Endothelial cell of umbilical vein (primary cell): ENCODE data around the gene FUT6. TPM values are rescaled to one million over a fixed set of nuclear protein-coding genes. Genes with fewer than 3 reads are reported as not detected.
"Not testable (repeated sequence)": the region's sequence is repeated elsewhere in the genome, so short reads cannot be mapped to it uniquely, and the experiment has no call there.

Source experiments
- BruUV-seq: library from RNA; stranded (reverse); fragments of 400-500 nt; replicated peaks from 2 replicates; lab custom pipeline; 2021; lab: Mats Ljungman, UMichigan
- CTCF ChIA-PET: fragments of 300-600, 350-600 bp; sonication (Branson Sonifier 250); formaldehyde crosslinking; loops from one replicate; lab custom pipeline; 2021; ENCODE audit warnings: antibody characterized with exemption, inconsistent platforms; lab: Charles Lee
- POLR2A ChIA-PET: fragments of 300-600, 350-600 bp; sonication (Branson Sonifier 250); formaldehyde crosslinking; loops from one replicate; lab custom pipeline; 2021; ENCODE audit warnings: antibody characterized with exemption, inconsistent platforms; lab: Charles Lee
- DNase-seq: peaks from one replicate; pipeline ENCODE4 v3.0.0-alpha.2; 2011; ENCODE audit warnings: low read depth, low spot score
- FAIRE-seq: peaks from 2 replicates; lab custom pipeline; 2011; peaks lifted over from hg19 to GRCh38; lab: Jason Lieb, UNC
- H2AFZ ChIP-seq: 2 replicates; pipeline ENCODE4 v1.6.0; 2012; ENCODE audit warnings: low read depth, low read length, control low read depth, inconsistent platforms
- H3K27ac ChIP-seq: 2 replicates; pipeline ENCODE4 v1.5.1; 2011; ENCODE audit warnings: low read depth, mild to moderate bottlenecking, control low read depth, low read length, moderate library complexity; ENCODE audit not compliant: insufficient read depth
- H3K27me3 ChIP-seq, 2 experiments: 2 replicates each; pipeline versions ENCODE4 v1.6.0 to v1.6.1; 2011; ENCODE audit warnings: low read length in 2 of 2, mixed read lengths in 1 of 2; ENCODE audit not compliant: control insufficient read depth in 2 of 2, insufficient read depth in 2 of 2
- H3K36me3 ChIP-seq, 2 experiments: 2 replicates in 1 of 2; 3 replicates in 1 of 2; pipeline ENCODE4 v1.5.1; 2011; ENCODE audit warnings: low read length in 2 of 2, mild to moderate bottlenecking in 1 of 2, moderate library complexity in 1 of 2; ENCODE audit not compliant: control insufficient read depth in 2 of 2, insufficient read depth in 2 of 2; ENCODE audit errors: extremely low read depth in 1 of 2
- H3K4me1 ChIP-seq: 3 replicates; pipeline ENCODE4 v1.5.1; 2011; ENCODE audit warnings: mild to moderate bottlenecking, low read length; ENCODE audit not compliant: control insufficient read depth, insufficient read depth; ENCODE audit errors: extremely low read depth
- H3K4me2 ChIP-seq: 2 replicates; pipeline ENCODE4 v1.6.1; 2011; ENCODE audit warnings: low read length, control low read depth, mixed read lengths; ENCODE audit not compliant: insufficient read depth
- H3K4me3 ChIP-seq, 3 experiments: fragments of 200-600 bp in 1 of 3; sonication (generic), shearing (Covaris generic) in 1 of 3; replicated peaks in 1 of 3; 2 replicates each; pipeline ENCODE4 v1.5.1; 2011 to 2016; ENCODE audit warnings: control low read depth in 3 of 3, low read length in 3 of 3, mild to moderate bottlenecking in 2 of 3, inconsistent platforms in 1 of 3, low read depth in 1 of 3, moderate library complexity in 1 of 3; ENCODE audit not compliant: insufficient read depth in 1 of 3
- H3K79me2 ChIP-seq: 2 replicates; pipeline ENCODE4 v1.6.0; 2012; ENCODE audit warnings: low read length, inconsistent platforms; ENCODE audit not compliant: control insufficient read depth, insufficient read depth
- H3K9ac ChIP-seq: replicated peaks from 2 replicates; pipeline ENCODE3; 2011; ENCODE audit warnings: low read length, control low read depth; ENCODE audit not compliant: insufficient read depth; ENCODE audit errors: extremely low read depth
- H3K9me1 ChIP-seq: replicated peaks from 3 replicates; pipeline ENCODE4 v1.6.0; 2011; ENCODE audit warnings: mild to moderate bottlenecking, low read length; ENCODE audit not compliant: control insufficient read depth, insufficient read depth; ENCODE audit errors: extremely low read depth
- H3K9me3 ChIP-seq: replicated peaks from 2 replicates; pipeline ENCODE4 v1.5.1; 2012; ENCODE audit warnings: low read length, inconsistent platforms; ENCODE audit not compliant: control insufficient read depth, insufficient read depth
- H4K20me1 ChIP-seq: replicated peaks from 2 replicates; pipeline ENCODE3; 2011; ENCODE audit warnings: mild to moderate bottlenecking, low read length; ENCODE audit not compliant: control insufficient read depth, insufficient read depth; ENCODE audit errors: extremely low read depth
- EZH2 ChIP-seq: IDR thresholded peaks from 2 replicates; pipeline ENCODE4 v1.6.1; 2012; ENCODE audit warnings: borderline replicate concordance, low read depth, mild to moderate bottlenecking, moderate library complexity, low read length, inconsistent platforms; ENCODE audit not compliant: severe bottlenecking
- GATA2 ChIP-seq: IDR thresholded peaks from 2 replicates; pipeline ENCODE4 v1.7.0; 2011; ENCODE audit warnings: low read depth, mild to moderate bottlenecking, moderate library complexity, mixed read lengths, low read length; ENCODE audit not compliant: insufficient read length, insufficient read depth
- MYC ChIP-seq: IDR thresholded peaks from one replicate; pipeline ENCODE4 v1.6.1; 2011; ENCODE audit warnings: mild to moderate bottlenecking, low read depth, low read length
- POLR2A ChIP-seq: IDR thresholded peaks from 2 replicates; pipeline ENCODE4 v1.6.1; 2012; ENCODE audit warnings: low read depth, mild to moderate bottlenecking, control low read depth, low read length
- POLR2AphosphoS5 ChIP-seq: IDR thresholded peaks from 2 replicates; pipeline ENCODE4 v1.6.1; 2012; ENCODE audit warnings: low read depth, mild to moderate bottlenecking, control low read depth, low read length, moderate library complexity; ENCODE audit not compliant: insufficient read depth
- dilution Hi-C: fragments of 300-500 bp; cut with MboI; formaldehyde crosslinking; loops from one replicate; pipeline ENCODE4 v1.15.0; 2019; ENCODE audit warnings: low sequenced_read_pairs; ENCODE audit not compliant: extremely low pct_ligation_motif_present
- intact Hi-C: fragments of 100-400 bp; cut with micrococcal nuclease; formaldehyde crosslinking; loops from one replicate; pipeline ENCODE4 v1.10.0; 2022
- polyA plus RNA-seq, 4 experiments: library from polyadenylated mRNA; depleted of rRNA in 3 of 4; stranded (reverse) in 3 of 4; unstranded in 1 of 4; fragments of >200 nt; gene quantifications; 2 replicates each; pipeline versions ENCODE4 v1.2.1 to v1.2.3, GENCODE V29; 2011 to 2012; ENCODE audit warnings: missing spikeins in 1 of 4
- total RNA-seq: library from RNA; stranded (reverse); gene quantifications from 2 replicates; pipeline ENCODE4 v1.2.3, GENCODE V29; 2021
- TF ChIP-seq, protein P1 (sequence below), 2 donors: IDR thresholded peaks; 1 replicate in 1 of 2; 2 replicates in 1 of 2; pipeline ENCODE4 v1.5.1; 2011; ENCODE audit warnings: low read length in 2 of 2, mild to moderate bottlenecking in 2 of 2, moderate library complexity in 2 of 2, control low read depth in 1 of 2, inconsistent platforms in 1 of 2, low read depth in 1 of 2; ENCODE audit not compliant: insufficient read depth in 1 of 2; ENCODE audit errors: extremely low read depth in 1 of 2

FUT6 gene
- total and polyA plus RNA-seq, 2 donors (not counting 3 experiments of a cell fraction or from before 2014, with no cell fraction given), result not detected

DNA sequence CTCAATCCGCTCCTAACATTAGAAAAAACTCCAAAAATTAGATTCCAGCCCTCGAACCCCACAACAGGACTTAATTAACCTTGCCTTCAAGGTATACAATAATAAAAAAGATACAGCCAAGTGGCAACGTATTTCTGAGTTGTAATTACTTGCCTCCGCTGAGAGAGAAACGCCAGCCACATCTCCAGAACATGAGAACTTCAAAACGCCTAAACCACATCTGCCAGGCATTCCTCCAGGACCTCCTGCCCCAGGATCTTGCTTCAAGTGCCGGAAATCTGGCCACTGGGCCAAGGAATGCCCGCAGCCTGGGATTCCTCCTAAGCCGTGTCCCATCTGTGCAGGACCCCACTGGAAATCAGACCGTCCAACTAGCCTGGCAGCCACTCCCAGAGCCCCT, 14.6 kb upstream of the FUT6 start:
- dilution Hi-C loops, H3K9ac ChIP-seq, H3K36me3 ChIP-seq, intact Hi-C loops, H2AFZ ChIP-seq, H3K9me3 ChIP-seq, H3K9me1 ChIP-seq, H3K27ac ChIP-seq, POLR2A ChIA-PET, CTCF ChIA-PET, H3K4me1 ChIP-seq, H3K4me3 ChIP-seq, BruUV-seq, FAIRE-seq, H3K79me2 ChIP-seq, DNase-seq, H3K4me2 ChIP-seq, H4K20me1 ChIP-seq: not testable (repeated sequence)
- H3K27me3 ChIP-seq, result peaks cover 0 to 10% of the 10 kb centered on the region in 2 experiments

DNA sequence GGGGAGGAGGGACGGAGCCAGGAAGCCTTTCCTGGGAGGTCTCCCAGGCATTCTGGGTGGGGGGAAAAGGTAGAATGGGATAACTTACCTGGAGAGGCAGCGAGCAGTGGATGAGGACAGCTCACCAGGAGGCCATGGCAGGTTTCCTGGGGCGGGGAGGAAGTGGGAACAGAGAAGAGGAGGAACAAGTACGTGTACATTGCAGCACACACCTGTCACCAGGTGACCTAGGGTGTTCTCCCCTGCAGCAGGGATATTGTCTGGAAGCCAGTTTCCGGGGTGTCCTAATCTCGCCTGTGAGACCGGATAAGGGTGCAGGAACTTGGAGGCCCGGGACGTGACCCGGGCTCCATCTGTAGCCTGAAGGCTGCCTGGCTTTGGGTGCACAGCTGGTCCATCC, 11.8 kb upstream of the FUT6 start, which contains the start of gene FUT3:
TSS of gene FUT3 (minus strand) at position 148 of the 400 bp plus-strand sequence.
- ChIA-PET POLR2A (no interaction called here), CTCF (no interaction called here)
- no peaks in the 10 kb centered on the region for H3K9me3 ChIP-seq
- H3K4me3 ChIP-seq, result no peak within 1 kb of the TSS
- intact Hi-C loops, result no loop called here
- BruUV-seq, result no TSS peak
- no peak within 1 kb of the TSS for H2AFZ ChIP-seq
- peaks cover 0 to 6% of the 10 kb centered on the region in 2 experiments for H3K27me3 ChIP-seq
- TF ChIP-seq POLR2AphosphoS5 (no peak), EZH2 (no peak), GATA2 (no peak), POLR2A (no peak), MYC (no peak)
- TF ChIP-seq, protein P1, sequence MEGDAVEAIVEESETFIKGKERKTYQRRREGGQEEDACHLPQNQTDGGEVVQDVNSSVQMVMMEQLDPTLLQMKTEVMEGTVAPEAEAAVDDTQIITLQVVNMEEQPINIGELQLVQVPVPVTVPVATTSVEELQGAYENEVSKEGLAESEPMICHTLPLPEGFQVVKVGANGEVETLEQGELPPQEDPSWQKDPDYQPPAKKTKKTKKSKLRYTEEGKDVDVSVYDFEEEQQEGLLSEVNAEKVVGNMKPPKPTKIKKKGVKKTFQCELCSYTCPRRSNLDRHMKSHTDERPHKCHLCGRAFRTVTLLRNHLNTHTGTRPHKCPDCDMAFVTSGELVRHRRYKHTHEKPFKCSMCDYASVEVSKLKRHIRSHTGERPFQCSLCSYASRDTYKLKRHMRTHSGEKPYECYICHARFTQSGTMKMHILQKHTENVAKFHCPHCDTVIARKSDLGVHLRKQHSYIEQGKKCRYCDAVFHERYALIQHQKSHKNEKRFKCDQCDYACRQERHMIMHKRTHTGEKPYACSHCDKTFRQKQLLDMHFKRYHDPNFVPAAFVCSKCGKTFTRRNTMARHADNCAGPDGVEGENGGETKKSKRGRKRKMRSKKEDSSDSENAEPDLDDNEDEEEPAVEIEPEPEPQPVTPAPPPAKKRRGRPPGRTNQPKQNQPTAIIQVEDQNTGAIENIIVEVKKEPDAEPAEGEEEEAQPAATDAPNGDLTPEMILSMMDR (IDR thresholded peaks at IDR 0.05; ENCODE audit: extremely low read depth in 1 of 2, insufficient read depth in 1 of 2, low read depth in 1 of 2, low read length in 2 of 2), result no peak
- no peak within 1 kb of the TSS for H3K9ac ChIP-seq
- no peaks in the 10 kb centered on the region for H3K79me2 ChIP-seq
- FAIRE-seq (no peak), DNase-seq (no peak)
- H4K20me1 ChIP-seq, result no peaks in the 10 kb centered on the region
- H3K4me2 ChIP-seq, result no peak within 1 kb of the TSS
- no peaks in the 10 kb centered on the region for H3K36me3 ChIP-seq
- no peaks in the 10 kb centered on the region for H3K9me1 ChIP-seq
- H3K4me1 ChIP-seq, result no peaks in the 10 kb centered on the region
- no peak within 1 kb of the TSS for H3K27ac ChIP-seq
- dilution Hi-C loops, result no loop called here
